Stimulated activated naive CD4-positive, alpha-beta T cell (primary cell): ENCODE results near the gene MCOLN3.
"Not testable (repeated sequence)": the region's sequence is repeated elsewhere in the genome, so short reads cannot be mapped to it uniquely, and the experiment has no call there.

ENCODE experiments used
- DNase-seq, 6 experiments: peaks; one replicate each; lab custom pipeline; 2025; lab: John Stamatoyannopoulos, UW

Gene MCOLN3

GRCh38 chr1:84995484-84996334 lies 52.6 kb downstream of the MCOLN3 start:
- no peak for DNase-seq

GRCh38 chr1:84991097-84991920 lies 57.0 kb downstream of the MCOLN3 start:
- DNase-seq: no peak

GRCh38 chr1:84988588-84988987 lies 59.7 kb downstream of the MCOLN3 start:
- DNase-seq: no peak

- DNase-seq: not testable (repeated sequence)
Measured at GRCh38 chr1:84986561-84986960, 61.7 kb downstream of the MCOLN3 start.

GRCh38 chr1:84985365-84985764 lies 62.9 kb downstream of the MCOLN3 start:
- DNase-seq: no peak

GRCh38 chr1:84982395-84982794 lies 65.9 kb downstream of the MCOLN3 start:
- DNase-seq: no peak

- no peak for DNase-seq
Measured at GRCh38 chr1:84975035-84975434, 73.3 kb downstream of the MCOLN3 start.

GRCh38 chr1:84973498-84974334 lies 74.6 kb downstream of the MCOLN3 start:
- no peak for DNase-seq

GRCh38 chr1:84972377-84972987 lies 75.8 kb downstream of the MCOLN3 start:
- no peak for DNase-seq

- no peak for DNase-seq
Measured at GRCh38 chr1:84971957-84972356, 76.3 kb downstream of the MCOLN3 start.

GRCh38 chr1:84969489-84970250 lies 78.6 kb downstream of the MCOLN3 start:
- DNase-seq: no peak

GRCh38 chr1:84968865-84969264 lies 79.4 kb downstream of the MCOLN3 start:
- DNase-seq: no peak

- DNase-seq: no peak
Measured at GRCh38 chr1:84968101-84968500, 80.2 kb downstream of the MCOLN3 start.
